Measurements from ENCODE around the gene KPNA1.
"Not testable (repeated sequence)": the region's sequence is repeated elsewhere in the genome, so short reads cannot be mapped to it uniquely, and the experiment has no call there.

The KPNA1 gene

GRCh38 chr3:122519693-122520092 lies 5.0 kb upstream of the KPNA1 start:
- no peak for DNase-seq (ENCODE audit: low read depth in 2 of 2)

- no peak for DNase-seq (ENCODE audit: low read depth in 2 of 2)
These were observed 2.2 kb upstream of the KPNA1 start for GRCh38 chr3:122516846-122517360.

- DNase-seq (ENCODE audit: low read depth in 2 of 2) = no peak
These were observed 1.1 kb upstream of the KPNA1 start for GRCh38 chr3:122515870-122516269.

- no peak for DNase-seq (ENCODE audit: low read depth in 2 of 2)
These were observed 305 bp upstream of the KPNA1 start for GRCh38 chr3:122515020-122515468.

- no peak for DNase-seq (ENCODE audit: low read depth in 2 of 2)
These were observed 1.2 kb downstream of the KPNA1 start for GRCh38 chr3:122513386-122514122.

- no peak for DNase-seq (ENCODE audit: low read depth in 2 of 2)
These were observed 2.5 kb downstream of the KPNA1 start for GRCh38 chr3:122512284-122512683.

GRCh38 chr3:122510878-122511535 lies 3.7 kb downstream of the KPNA1 start:
- no peak for DNase-seq (ENCODE audit: low read depth in 2 of 2)

- DNase-seq (ENCODE audit: low read depth in 2 of 2) = not testable (repeated sequence)
These were observed 5.8 kb downstream of the KPNA1 start for GRCh38 chr3:122508944-122509343.

- DNase-seq (ENCODE audit: low read depth in 2 of 2) = no peak
These were observed 6.4 kb downstream of the KPNA1 start for GRCh38 chr3:122508135-122508914.

GRCh38 chr3:122506450-122506849 lies 8.3 kb downstream of the KPNA1 start:
- no peak for DNase-seq (ENCODE audit: low read depth in 2 of 2)

- no peak for DNase-seq (ENCODE audit: low read depth in 2 of 2)
These were observed 9.1 kb downstream of the KPNA1 start for GRCh38 chr3:122505676-122506075.

- DNase-seq (ENCODE audit: low read depth in 2 of 2) = no peak
These were observed 11.8 kb downstream of the KPNA1 start for GRCh38 chr3:122502941-122503340.

GRCh38 chr3:122502139-122502538 lies 12.6 kb downstream of the KPNA1 start:
- no peak for DNase-seq (ENCODE audit: low read depth in 2 of 2)

- not testable (repeated sequence) for DNase-seq (ENCODE audit: low read depth in 2 of 2)
These were observed 13.8 kb downstream of the KPNA1 start for GRCh38 chr3:122500964-122501363.

GRCh38 chr3:122498152-122498551 lies 16.6 kb downstream of the KPNA1 start:
- DNase-seq (ENCODE audit: low read depth in 2 of 2) = no peak

- peak in 1 of 2 experiments; percentile 20 for DNase-seq (ENCODE audit: low read depth in 2 of 2)
These were observed 17.3 kb downstream of the KPNA1 start for GRCh38 chr3:122497425-122497824.

GRCh38 chr3:122496508-122496907 lies 18.2 kb downstream of the KPNA1 start:
- DNase-seq (ENCODE audit: low read depth in 2 of 2) = no peak

- DNase-seq (ENCODE audit: low read depth in 2 of 2) = no peak
These were observed 21.4 kb downstream of the KPNA1 start for GRCh38 chr3:122493296-122493695.

- DNase-seq (ENCODE audit: low read depth in 2 of 2) = no peak
These were observed 26.3 kb downstream of the KPNA1 start for GRCh38 chr3:122488262-122488973.

- DNase-seq (ENCODE audit: low read depth in 2 of 2) = no peak
These were observed 29.8 kb downstream of the KPNA1 start for GRCh38 chr3:122484985-122485384.

- DNase-seq (ENCODE audit: low read depth in 2 of 2) = no peak
These were observed 33.3 kb downstream of the KPNA1 start for GRCh38 chr3:122481390-122481789.

- no peak for DNase-seq (ENCODE audit: low read depth in 2 of 2)
These were observed 38.2 kb downstream of the KPNA1 start for GRCh38 chr3:122476532-122476931.

All from stimulated activated CD4-positive, alpha-beta T cell treated with anti-CD3 and anti-CD28 coated beads, Interleukin-12 subunit alpha, Interleukin-12 subunit beta, amount 100 ng/mL, for 24 hours (primary cell).